ENCODE results near the gene ACOT11.

- no peak for TF ChIP-seq REST (IDR thresholded peaks at IDR 0.05; ENCODE audit: low read depth, low read length)
- no peak for TF ChIP-seq NFXL1 (IDR thresholded peaks at IDR 0.05; ENCODE audit: borderline replicate concordance)
- TF ChIP-seq CTCF (IDR thresholded peaks at IDR 0.05 in 2 of 3, conservative IDR thresholded peaks at IDR 0.05 in 1 of 3; ENCODE audit: control insufficient read depth in 2 of 3, extremely low read depth in 1 of 3, insufficient read depth in 1 of 3, low read depth in 3 of 3, low read length in 3 of 3), result no peak
- no peak for TF ChIP-seq ESRRA (IDR thresholded peaks at IDR 0.05; ENCODE audit: low read length)
- no peak for TF ChIP-seq KAT2A (conservative IDR thresholded peaks at IDR 0.05; ENCODE audit: control insufficient read depth, low read depth, low read length)
Measured at GRCh38 chr1:54506594-54506993, 41.4 kb upstream of the ACOT11 start.
